ENCODE measurements around the gene DAZAP2.

- no peak for TF ChIP-seq CTCF (conservative IDR thresholded peaks at IDR 0.05; ENCODE audit: low read depth in 2 of 2)
- TF ChIP-seq STAT1 (IDR thresholded peaks at IDR 0.05; ENCODE audit: unreplicated experiment) = no peak
- TF ChIP-seq EZH2 (IDR thresholded peaks at IDR 0.05; ENCODE audit: low read depth, unreplicated experiment) = no peak
- TF ChIP-seq ZNF114 (CRISPR knock-in tag; IDR thresholded peaks at IDR 0.05) = no peak
- TF ChIP-seq POLR2AphosphoS5 (IDR thresholded peaks at IDR 0.05; ENCODE audit: low read depth) = no peak
These were observed 32.4 kb downstream of the DAZAP2 start for GRCh38 chr12:51270951-51271518.
